NK-92 (cell line): ENCODE data around the gene DOCK7.

ENCODE experiments used
- DNase-seq: peaks from one replicate; lab custom pipeline; 2025; ENCODE audit not compliant: unreplicated experiment; lab: John Stamatoyannopoulos, UW

The DOCK7 gene

DNA sequence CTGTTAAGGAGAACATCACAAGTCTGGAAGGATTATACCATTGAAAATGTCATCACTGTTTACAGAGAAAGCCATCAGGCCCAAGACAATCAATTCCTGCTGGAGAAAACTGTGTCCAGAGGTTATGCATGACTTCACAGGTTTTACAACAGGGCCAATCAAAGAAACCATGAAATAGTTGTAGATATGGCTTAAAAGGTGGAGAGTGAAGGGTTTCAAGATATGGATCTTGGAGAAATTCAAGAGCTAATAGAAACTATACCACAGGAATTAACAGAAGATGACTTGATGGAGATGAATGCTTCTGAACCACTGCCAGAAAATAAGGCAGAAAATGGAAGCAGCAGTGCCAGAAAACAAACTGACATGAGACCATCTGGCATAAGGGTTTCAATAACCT lies 221.1 kb downstream of the DOCK7 start:
- no peak for DNase-seq

GRCh38 chr1:62462370-62462769 lies 225.8 kb downstream of the DOCK7 start:
- no peak for DNase-seq

DNA sequence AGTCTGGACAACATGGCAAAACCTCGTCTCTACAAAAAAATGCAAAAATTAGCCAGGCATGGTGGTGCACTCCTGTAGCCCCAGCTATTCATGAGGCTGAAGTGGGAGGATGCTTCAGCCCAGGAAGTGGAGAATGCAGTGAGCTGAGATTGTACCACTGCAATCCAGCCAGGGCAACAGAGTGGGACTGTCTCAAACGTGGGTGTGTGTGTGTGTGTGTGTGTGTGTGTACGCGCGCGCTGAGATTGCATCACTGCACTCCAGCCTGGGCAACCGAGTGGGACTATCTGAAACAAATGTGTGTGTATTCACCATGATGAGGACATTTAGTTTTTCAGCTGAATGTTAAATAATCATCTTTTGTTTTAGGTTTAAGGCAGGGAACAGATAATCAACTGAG lies 230.2 kb downstream of the DOCK7 start:
- DNase-seq: no peak

GRCh38 chr1:62452951-62453350 lies 235.2 kb downstream of the DOCK7 start:
- no peak for DNase-seq

GRCh38 chr1:62450301-62450700 lies 237.9 kb downstream of the DOCK7 start:
- no peak for DNase-seq

GRCh38 chr1:62448221-62448933 lies 239.8 kb downstream of the DOCK7 start:
- no peak for DNase-seq

DNA sequence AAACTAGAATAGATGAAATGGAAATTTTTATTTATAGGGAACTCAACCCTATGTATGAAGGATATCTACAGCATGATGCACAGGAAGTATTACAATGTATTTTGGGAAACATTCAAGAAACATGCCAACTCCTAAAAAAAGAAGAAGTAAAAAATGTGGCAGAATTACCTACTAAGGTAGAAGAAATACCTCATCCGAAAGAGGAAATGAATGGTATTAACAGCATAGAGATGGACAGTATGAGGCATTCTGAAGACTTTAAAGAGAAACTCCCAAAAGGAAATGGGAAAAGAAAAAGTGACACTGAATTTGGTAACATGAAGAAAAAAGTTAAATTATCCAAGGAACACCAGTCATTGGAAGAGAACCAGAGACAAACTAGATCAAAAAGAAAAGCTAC lies 243.5 kb downstream of the DOCK7 start:
- DNase-seq: no peak

GRCh38 chr1:62439652-62440371 lies 248.4 kb downstream of the DOCK7 start:
- DNase-seq: no peak

- no peak for DNase-seq
Observed at GRCh38 chr1:62438163-62438562, 250.0 kb downstream of the DOCK7 start.

DNA sequence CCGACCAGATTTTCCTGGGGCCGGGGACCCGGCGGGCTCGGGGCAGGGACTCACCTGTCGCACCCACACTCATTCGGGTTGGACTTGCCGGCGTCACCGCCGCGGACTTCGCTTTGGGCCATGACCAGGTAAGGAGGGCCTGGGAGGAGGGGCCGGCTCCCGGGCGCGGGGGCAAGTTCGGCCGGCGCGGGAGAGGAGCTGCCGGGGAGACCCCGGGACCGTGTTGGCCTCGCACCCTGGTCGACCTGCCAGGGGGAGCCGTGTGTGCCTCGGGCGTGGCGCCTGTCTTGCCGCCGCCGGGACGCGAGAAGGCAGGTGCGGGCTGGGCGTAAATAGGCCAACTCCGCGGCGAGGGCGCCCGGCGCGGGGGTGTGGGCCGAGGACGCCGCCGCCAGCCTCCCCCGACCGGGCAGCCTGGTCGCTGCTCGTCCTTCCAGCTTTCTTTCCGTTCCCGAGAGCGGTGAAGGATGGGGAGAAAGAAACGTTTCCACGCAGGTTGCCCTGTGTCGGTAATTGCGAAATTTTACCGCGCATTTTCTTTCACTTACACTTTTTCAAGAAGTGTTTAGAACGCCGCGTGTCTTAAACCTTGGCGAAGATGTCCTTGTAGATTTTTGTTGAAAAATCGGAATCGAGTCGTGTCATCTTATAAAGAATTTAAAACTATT lies 250.8 kb downstream of the DOCK7 start:
- no peak for DNase-seq

- peak; percentile 91 for DNase-seq
Observed at GRCh38 chr1:62436466-62437272, 251.5 kb downstream of the DOCK7 start, which contains the start of gene USP1. Gene USP1, plus strand, starts transcription at chr1:62437049. Its CDS starts 2,819 bp downstream, at chr1:62439868.

DNA sequence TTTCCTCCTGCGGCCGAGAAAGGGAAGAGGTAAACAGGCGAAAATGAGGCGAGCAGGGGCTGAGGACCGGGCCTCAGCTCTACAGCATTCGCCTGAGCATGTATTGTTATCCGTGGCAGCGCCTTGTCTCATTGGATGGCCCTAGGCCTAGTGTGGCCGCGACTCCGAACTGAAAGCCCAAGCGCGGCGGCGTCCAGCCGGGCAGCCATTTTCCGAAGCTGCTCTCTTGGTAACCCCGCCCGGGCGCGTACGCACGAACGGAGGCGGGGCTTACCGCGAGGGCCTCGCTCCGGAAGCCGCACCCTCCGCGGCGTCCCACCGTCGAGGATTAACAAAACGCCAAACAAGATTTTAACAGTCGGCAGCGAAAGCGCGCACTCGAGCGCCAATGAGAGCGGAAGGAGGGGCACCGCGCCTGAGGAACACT lies 252.1 kb downstream of the DOCK7 start:
- no peak for DNase-seq

DNA sequence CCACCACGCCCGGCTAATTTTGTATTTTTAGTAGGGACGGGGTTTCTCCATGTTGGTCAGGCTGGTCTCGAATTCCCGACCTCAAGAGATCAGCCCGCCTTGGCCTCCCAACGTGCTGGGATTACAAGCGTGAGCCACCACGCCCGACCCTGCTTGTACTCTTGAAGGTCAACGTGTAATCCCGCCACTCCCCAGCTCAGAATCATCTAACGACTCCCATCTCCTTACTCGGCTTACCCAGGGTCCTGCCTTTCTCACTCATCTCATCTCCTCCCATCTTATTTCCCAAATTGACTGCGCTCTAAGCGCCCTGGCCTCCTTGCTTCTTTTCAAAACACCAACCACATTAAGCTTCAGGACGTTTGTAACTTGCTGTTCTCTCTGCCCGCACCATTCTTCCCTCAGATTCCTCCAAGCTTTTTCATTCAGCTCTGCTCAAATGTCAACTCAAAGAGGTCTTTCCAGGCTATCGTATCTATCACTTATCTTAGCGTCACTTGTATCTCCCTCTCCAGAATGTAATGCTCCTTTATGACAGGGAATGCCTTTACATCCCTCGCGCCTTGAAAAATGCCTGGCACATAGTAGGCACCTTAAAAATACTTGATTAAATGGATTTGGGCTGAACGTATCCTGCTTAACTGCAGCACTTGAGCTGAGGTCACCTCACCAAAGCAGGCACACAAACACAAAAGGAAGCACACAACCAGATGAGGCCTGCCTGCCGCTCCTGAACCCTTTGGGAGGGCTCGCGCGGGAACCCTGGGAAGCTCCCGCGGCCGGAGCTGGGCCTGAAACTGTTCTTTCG lies 252.8 kb downstream of the DOCK7 start:
- DNase-seq: no peak

GRCh38 chr1:62434618-62435001 lies 253.6 kb downstream of the DOCK7 start:
- DNase-seq: no peak

DNA sequence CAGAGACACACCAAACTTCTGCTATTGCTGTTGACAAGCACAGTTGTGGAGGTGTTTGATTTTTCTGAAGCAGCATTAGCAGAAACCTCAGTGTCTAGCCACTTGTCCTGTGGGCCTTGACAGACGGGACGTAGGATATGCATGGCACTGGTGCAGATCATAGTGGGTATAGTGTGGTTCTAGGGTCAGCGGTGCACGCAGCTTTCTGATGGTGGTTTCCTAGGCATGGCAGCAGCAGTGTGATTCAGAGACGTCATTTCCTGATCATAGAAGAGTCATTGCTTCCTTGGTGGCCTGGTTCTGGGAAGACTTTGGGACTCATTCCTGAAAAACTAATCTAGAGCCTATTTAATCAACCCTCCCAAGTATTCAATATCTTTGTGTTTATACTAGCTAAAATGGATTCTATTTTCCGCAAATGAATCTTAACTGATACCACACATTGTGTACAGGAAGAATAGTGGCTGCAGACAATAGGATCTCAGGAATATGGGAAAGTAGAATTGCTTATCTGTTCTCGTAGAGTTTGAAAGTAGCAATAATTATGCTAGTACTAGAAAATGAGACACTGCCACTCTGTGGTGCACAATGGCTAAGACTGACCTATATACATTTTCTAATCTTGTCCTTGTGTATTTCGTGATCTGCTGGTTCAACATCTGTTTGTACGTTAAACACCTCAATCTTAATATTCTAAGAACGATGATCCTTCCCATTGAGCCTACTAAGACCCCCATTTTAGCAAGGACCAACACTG lies 254.1 kb downstream of the DOCK7 start:
- no peak for DNase-seq

GRCh38 chr1:62429581-62429980 lies 258.6 kb downstream of the DOCK7 start:
- no peak for DNase-seq

GRCh38 chr1:62428351-62428750 lies 259.8 kb downstream of the DOCK7 start:
- no peak for DNase-seq

GRCh38 chr1:62426794-62427193 lies 261.4 kb downstream of the DOCK7 start:
- DNase-seq: no peak

DNA sequence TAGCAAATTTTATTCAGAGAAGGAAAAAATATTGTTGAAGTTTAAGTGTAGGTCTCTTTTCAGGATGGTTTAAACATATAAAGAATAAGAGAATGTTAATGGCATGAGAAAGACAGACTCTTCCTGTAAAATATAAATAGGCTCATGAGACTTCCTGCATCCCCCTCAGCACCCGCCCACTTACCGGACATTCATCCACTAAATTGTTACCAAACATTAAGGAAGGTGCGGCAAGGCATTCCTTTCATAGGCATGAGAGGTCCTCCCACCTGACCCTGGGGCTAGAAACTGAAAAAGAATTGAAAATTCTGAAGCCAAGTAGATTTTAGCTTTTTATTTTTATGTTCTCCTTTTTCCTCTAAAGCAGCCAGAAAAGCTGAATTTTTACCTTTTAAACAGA lies 261.9 kb downstream of the DOCK7 start:
- no peak for DNase-seq

GRCh38 chr1:62425041-62425440 lies 263.1 kb downstream of the DOCK7 start:
- no peak for DNase-seq
